PC-3 (cell line): Measurements from ENCODE around the gene ATP2B2. TPM values are rescaled to one million over a fixed set of nuclear protein-coding genes. Genes with fewer than 3 reads are reported as not detected.

ENCODE experiments used
- ATAC-seq: fragments of 200-7000 bp; cut with Tn5 transposase; 2 replicates; pipeline ENCODE4 v1.9.1; 2020; ENCODE audit warnings: mild to moderate bottlenecking, moderate library complexity
- BruUV-seq: library from RNA; stranded (reverse); fragments of 400-500 nt; replicated peaks from 2 replicates; lab custom pipeline; 2021; lab: Mats Ljungman, UMichigan
- CTCF ChIA-PET: fragments of 300-600 bp; sonication (Branson Sonifier 250); formaldehyde crosslinking; loops from one replicate; lab custom pipeline; 2022; ENCODE audit warnings: antibody characterized with exemption; lab: Charles Lee
- POLR2A ChIA-PET: fragments of 300-600 bp; sonication (Branson Sonifier 250); formaldehyde crosslinking; loops from one replicate; lab custom pipeline; 2022; ENCODE audit warnings: antibody characterized with exemption; ENCODE audit not compliant: unreplicated experiment; lab: Charles Lee
- DNase-seq: peaks from one replicate; pipeline ENCODE4 v3.0.0-alpha.2; 2015
- H2AFZ ChIP-seq: fragments of 300-600 bp; sonication (generic); 2 replicates; pipeline ENCODE4 v1.6.0; 2016; ENCODE audit warnings: antibody characterized with exemption, low read length
- H3F3A ChIP-seq: fragments of 300-600 bp; sonication (generic); one replicate; pipeline ENCODE4 v1.6.0; 2017; ENCODE audit warnings: antibody characterized with exemption, low read length, control low read depth, mild to moderate bottlenecking; ENCODE audit not compliant: unreplicated experiment
- H3K27ac ChIP-seq: fragments of 300-600 bp; sonication (generic); 2 replicates; pipeline ENCODE4 v1.5.1; 2016; ENCODE audit warnings: mild to moderate bottlenecking, low read length
- H3K27me3 ChIP-seq: fragments of 300-600 bp; sonication (generic); 2 replicates; pipeline ENCODE4 v1.6.1; 2016; ENCODE audit warnings: low read length, mixed read lengths
- H3K36me3 ChIP-seq: fragments of 300-600 bp; sonication (generic); 2 replicates; pipeline ENCODE4 v1.6.1; 2016; ENCODE audit warnings: low read depth, mixed run types, low read length, mixed read lengths
- H3K4me1 ChIP-seq: fragments of 300-600 bp; sonication (generic); 2 replicates; pipeline ENCODE4 v1.5.1; 2016; ENCODE audit warnings: low read length; ENCODE audit not compliant: insufficient read depth
- H3K4me2 ChIP-seq: fragments of 300-600 bp; sonication (generic); 2 replicates; pipeline ENCODE4 v1.6.0; 2016; ENCODE audit warnings: low read length
- H3K4me3 ChIP-seq: fragments of 300-600 bp; sonication (generic); 2 replicates; pipeline ENCODE4 v1.5.1; 2016; ENCODE audit warnings: mild to moderate bottlenecking, low read length, mixed read lengths
- H3K79me2 ChIP-seq: fragments of 300-600 bp; sonication (generic); 2 replicates; pipeline ENCODE4 v1.6.1; 2017; ENCODE audit warnings: low read length, mixed read lengths
- H3K9ac ChIP-seq: fragments of 300-600 bp; sonication (generic); 2 replicates; pipeline ENCODE4 v1.6.0; 2016; ENCODE audit warnings: mild to moderate bottlenecking, low read length
- H3K9me2 ChIP-seq: fragments of 300-600 bp; sonication (generic); replicated peaks from 2 replicates; pipeline ENCODE4 v1.6.1; 2016; ENCODE audit warnings: mixed run types, low read length, mixed read lengths
- H3K9me3 ChIP-seq: fragments of 300-600 bp; sonication (generic); 2 replicates; pipeline ENCODE4 v1.6.1; 2016; ENCODE audit warnings: low read length, mixed read lengths
- H4K20me1 ChIP-seq: fragments of 300-600 bp; sonication (generic); 2 replicates; pipeline ENCODE4 v1.6.1; 2016; ENCODE audit warnings: low read length, mixed read lengths
- EZH2 ChIP-seq: fragments of 300-600 bp; sonication (generic); IDR thresholded peaks from one replicate; pipeline ENCODE4 v1.6.1; 2017; ENCODE audit warnings: antibody characterized with exemption, mild to moderate bottlenecking, low read length; ENCODE audit not compliant: unreplicated experiment
- EZH2phosphoT487 ChIP-seq: fragments of 300-600 bp; sonication (generic); IDR thresholded peaks from 2 replicates; pipeline ENCODE4 v1.6.1; 2018; ENCODE audit warnings: mild to moderate bottlenecking, antibody characterized with exemption, low read length, borderline replicate concordance
- intact Hi-C: fragments of 100-400 bp; cut with micrococcal nuclease; formaldehyde crosslinking; loops from 2 replicates; pipeline ENCODE4 v1.9.0; 2023
- total RNA-seq: library from RNA; depleted of rRNA; stranded (reverse); fragments of >200 nt; gene quantifications from 2 replicates; pipeline ENCODE4 v1.2.3, GENCODE V29; 2014
- TF ChIP-seq, protein P1 (sequence below): fragments of 300-600 bp; sonication (generic); conservative IDR thresholded peaks from 2 replicates; pipeline ENCODE4 v1.5.1; 2017; ENCODE audit warnings: antibody characterized with exemption, low read depth, mild to moderate bottlenecking, low read length

Gene ATP2B2
- total RNA-seq, 1 experiment from 2014 or later = not detected

DNA sequence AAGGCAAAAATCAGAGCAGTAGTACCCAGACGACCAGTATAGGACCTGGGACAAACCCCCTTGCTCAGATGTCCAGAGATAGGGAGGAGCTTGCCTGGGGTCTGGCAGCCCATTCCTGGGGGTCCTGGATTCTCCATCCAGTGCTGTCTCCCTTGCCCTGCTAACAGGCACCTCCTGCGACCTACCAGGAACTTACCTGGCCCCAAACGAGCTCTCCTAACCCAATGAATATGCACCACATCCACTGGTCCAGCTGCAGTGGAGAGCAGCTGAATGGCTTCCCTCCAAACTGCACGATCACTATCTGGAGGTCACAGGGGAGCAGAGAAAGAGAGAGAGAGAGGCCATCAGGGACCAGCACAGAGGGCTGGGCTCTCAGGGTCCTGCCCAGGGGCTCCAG, 165.3 kb downstream of the ATP2B2 start:
- no peak overlapping the region for H3K27ac ChIP-seq
- H3K79me2 ChIP-seq = no peaks in the 10 kb centered on the region
- ChIA-PET CTCF (no interaction called here), POLR2A (interaction anchor here (0.5 kb wide), 1 partner anchor 848 kb away, joined by 4 read pairs; no protein-coding TSS in a partner anchor)
- H3K9ac ChIP-seq = no peak overlapping the region
- TF ChIP-seq EZH2phosphoT487 (no peak), EZH2 (no peak)
- TF ChIP-seq, protein P1, sequence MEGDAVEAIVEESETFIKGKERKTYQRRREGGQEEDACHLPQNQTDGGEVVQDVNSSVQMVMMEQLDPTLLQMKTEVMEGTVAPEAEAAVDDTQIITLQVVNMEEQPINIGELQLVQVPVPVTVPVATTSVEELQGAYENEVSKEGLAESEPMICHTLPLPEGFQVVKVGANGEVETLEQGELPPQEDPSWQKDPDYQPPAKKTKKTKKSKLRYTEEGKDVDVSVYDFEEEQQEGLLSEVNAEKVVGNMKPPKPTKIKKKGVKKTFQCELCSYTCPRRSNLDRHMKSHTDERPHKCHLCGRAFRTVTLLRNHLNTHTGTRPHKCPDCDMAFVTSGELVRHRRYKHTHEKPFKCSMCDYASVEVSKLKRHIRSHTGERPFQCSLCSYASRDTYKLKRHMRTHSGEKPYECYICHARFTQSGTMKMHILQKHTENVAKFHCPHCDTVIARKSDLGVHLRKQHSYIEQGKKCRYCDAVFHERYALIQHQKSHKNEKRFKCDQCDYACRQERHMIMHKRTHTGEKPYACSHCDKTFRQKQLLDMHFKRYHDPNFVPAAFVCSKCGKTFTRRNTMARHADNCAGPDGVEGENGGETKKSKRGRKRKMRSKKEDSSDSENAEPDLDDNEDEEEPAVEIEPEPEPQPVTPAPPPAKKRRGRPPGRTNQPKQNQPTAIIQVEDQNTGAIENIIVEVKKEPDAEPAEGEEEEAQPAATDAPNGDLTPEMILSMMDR = no peak
- H3K4me3 ChIP-seq = no peak overlapping the region
- intact Hi-C loops = no loop called here
- H3K36me3 ChIP-seq = no peaks in the 10 kb centered on the region
- no TSS peak for BruUV-seq
- no peaks in the 10 kb centered on the region for H4K20me1 ChIP-seq
- H3K4me1 ChIP-seq = no peaks in the 10 kb centered on the region
- ATAC-seq (no peak), DNase-seq (no peak)
- H3K27me3 ChIP-seq = no peaks in the 10 kb centered on the region
- no peaks in the 10 kb centered on the region for H3K9me3 ChIP-seq
- H2AFZ ChIP-seq = no peak overlapping the region
- H3K4me2 ChIP-seq = no peak overlapping the region
- H3F3A ChIP-seq = no peaks in the 10 kb centered on the region
- H3K9me2 ChIP-seq = no peaks in the 10 kb centered on the region

DNA sequence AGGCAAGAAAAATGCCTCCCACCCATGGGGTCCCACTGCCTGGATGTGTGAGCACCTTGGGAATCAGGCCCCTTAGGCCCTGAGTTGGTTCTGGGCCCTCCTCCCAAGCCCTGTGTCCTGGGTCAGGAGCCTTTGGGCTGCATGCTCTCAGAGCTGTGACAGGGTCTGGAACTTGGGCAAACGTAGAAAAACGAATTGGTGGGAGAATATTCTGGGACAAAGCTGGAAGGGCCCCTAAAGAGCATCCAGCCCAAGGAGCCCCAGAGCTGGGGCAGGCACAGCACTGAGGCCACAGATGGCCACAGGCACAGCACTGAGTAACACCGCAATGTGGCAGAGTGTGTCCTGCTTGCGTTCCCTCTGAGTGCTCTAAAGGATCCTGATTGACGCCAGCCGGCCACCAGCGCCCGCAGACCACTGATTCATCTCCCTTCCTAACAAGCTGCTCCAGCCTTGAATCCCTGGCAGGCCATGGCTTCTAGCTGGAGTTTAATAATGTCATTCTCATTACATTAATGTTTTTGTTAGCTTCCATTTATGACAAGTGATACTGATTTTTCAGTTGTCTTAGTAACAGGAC, 165.9 kb downstream of the ATP2B2 start:
- Histone ChIP-seq H3K79me2 (no peaks in the 10 kb centered on the region), H3K4me2 (no peak overlapping the region), H3K27ac (no peak overlapping the region), H3F3A (no peaks in the 10 kb centered on the region), H2AFZ (no peak overlapping the region), H3K36me3 (no peaks in the 10 kb centered on the region), H3K9me2 (no peaks in the 10 kb centered on the region), H3K9ac (no peak overlapping the region), H3K4me3 (no peak overlapping the region), H4K20me1 (no peaks in the 10 kb centered on the region), H3K27me3 (no peaks in the 10 kb centered on the region), H3K4me1 (no peaks in the 10 kb centered on the region), H3K9me3 (no peaks in the 10 kb centered on the region)
- no peak for DNase-seq
- ChIA-PET POLR2A (no interaction called here), CTCF (no interaction called here)
- intact Hi-C loops = no loop called here
- no peak for ATAC-seq
- BruUV-seq = no TSS peak
- TF ChIP-seq EZH2 = no peak
- TF ChIP-seq, protein P1 = no peak
- TF ChIP-seq EZH2phosphoT487 = no peak

DNA sequence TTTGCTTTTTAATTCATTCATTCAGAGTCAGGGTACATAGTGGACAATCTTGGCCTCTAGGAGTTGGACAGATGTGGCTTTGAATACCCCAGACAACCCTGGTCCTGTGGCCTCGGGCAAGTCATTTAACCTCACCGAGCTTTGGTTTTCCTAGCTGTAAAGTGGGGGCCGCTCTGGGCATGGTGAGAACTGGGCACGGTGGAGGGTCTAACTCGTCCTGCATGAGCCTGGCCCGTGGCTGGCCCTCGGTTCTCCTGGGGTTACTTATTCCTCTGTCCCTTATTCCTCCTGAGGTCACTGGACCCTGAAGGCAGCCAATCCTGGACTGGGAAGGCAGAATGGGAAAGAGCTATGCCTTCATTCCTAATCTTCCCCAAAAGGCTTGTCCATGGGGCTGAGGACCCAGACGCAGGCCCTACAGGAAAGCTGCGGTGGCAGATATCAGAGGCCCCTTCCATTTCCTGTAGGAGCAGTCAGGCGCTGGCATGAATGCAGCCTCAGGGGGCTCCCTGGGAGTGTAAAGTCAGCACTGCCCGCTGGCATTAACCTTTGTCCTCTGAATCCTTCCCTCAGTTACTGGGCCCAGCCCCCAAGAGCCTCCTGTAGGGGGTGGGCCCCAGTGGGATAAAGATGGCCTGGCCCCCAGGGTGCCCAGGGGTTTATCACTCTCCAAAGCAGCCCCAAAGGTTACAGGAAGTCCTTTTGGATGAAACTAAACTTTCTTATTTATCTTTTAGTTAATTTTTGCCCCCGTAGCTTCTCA, 166.6 kb downstream of the ATP2B2 start:
- H3K9me3 ChIP-seq = no peaks in the 10 kb centered on the region
- no peaks in the 10 kb centered on the region for H3F3A ChIP-seq
- H3K27me3 ChIP-seq = no peaks in the 10 kb centered on the region
- TF ChIP-seq EZH2phosphoT487 (no peak), EZH2 (no peak)
- TF ChIP-seq, protein P1 = no peak
- no peaks in the 10 kb centered on the region for H3K4me1 ChIP-seq
- no peaks in the 10 kb centered on the region for H3K36me3 ChIP-seq
- H3K79me2 ChIP-seq = no peaks in the 10 kb centered on the region
- no peak overlapping the region for H3K4me3 ChIP-seq
- BruUV-seq = no TSS peak
- no peak overlapping the region for H3K27ac ChIP-seq
- ChIA-PET POLR2A (no interaction called here), CTCF (no interaction called here)
- no peak overlapping the region for H3K4me2 ChIP-seq
- intact Hi-C loops = no loop called here
- no peaks in the 10 kb centered on the region for H4K20me1 ChIP-seq
- H3K9me2 ChIP-seq = no peaks in the 10 kb centered on the region
- no peak overlapping the region for H2AFZ ChIP-seq
- ATAC-seq (no peak), DNase-seq (no peak)
- no peak overlapping the region for H3K9ac ChIP-seq
